ENCODE data around the gene COMTD1.

The COMTD1 gene

GRCh38 chr10:75235375-75236177 is at the start of gene COMTD1:
TSS of gene COMTD1 (minus strand) at chr10:75235957. CDS start at chr10:75235928, 29 bp downstream.
- DNase-seq (ENCODE audit: low read depth): peak; percentile 93

- no peak for DNase-seq (ENCODE audit: low read depth)
Measured at GRCh38 chr10:75283671-75284470, 48.1 kb upstream of the COMTD1 start.

- no peak for DNase-seq (ENCODE audit: low read depth)
Measured at GRCh38 chr10:75283078-75283670, 47.4 kb upstream of the COMTD1 start.

GRCh38 chr10:75281974-75282373 is 46.2 kb upstream of the COMTD1 start:
- DNase-seq (ENCODE audit: low read depth): no peak

GRCh38 chr10:75280236-75280635 is 44.5 kb upstream of the COMTD1 start:
- no peak for DNase-seq (ENCODE audit: low read depth)

GRCh38 chr10:75276069-75276872 is 40.5 kb upstream of the COMTD1 start:
- DNase-seq (ENCODE audit: low read depth): no peak

GRCh38 chr10:75272896-75273295 is 37.1 kb upstream of the COMTD1 start:
- DNase-seq (ENCODE audit: low read depth): no peak

- no peak for DNase-seq (ENCODE audit: low read depth)
Measured at GRCh38 chr10:75272094-75272493, 36.3 kb upstream of the COMTD1 start.

GRCh38 chr10:75269605-75270004 is 33.8 kb upstream of the COMTD1 start:
- DNase-seq (ENCODE audit: low read depth): no peak

- no peak for DNase-seq (ENCODE audit: low read depth)
Measured at GRCh38 chr10:75266945-75267344, 31.2 kb upstream of the COMTD1 start.

GRCh38 chr10:75265856-75266255 is 30.1 kb upstream of the COMTD1 start:
- DNase-seq (ENCODE audit: low read depth): no peak

- DNase-seq (ENCODE audit: low read depth): no peak
Measured at GRCh38 chr10:75263806-75264205, 28.0 kb upstream of the COMTD1 start.

- DNase-seq (ENCODE audit: low read depth): no peak
Measured at GRCh38 chr10:75261813-75262705, 26.3 kb upstream of the COMTD1 start.

- no peak for DNase-seq (ENCODE audit: low read depth)
Measured at GRCh38 chr10:75260990-75261389, 25.2 kb upstream of the COMTD1 start.

- DNase-seq (ENCODE audit: low read depth): no peak
Measured at GRCh38 chr10:75254739-75255138, 19.0 kb upstream of the COMTD1 start.

GRCh38 chr10:75253281-75254220 is 17.8 kb upstream of the COMTD1 start:
- DNase-seq (ENCODE audit: low read depth): no peak

- no peak for DNase-seq (ENCODE audit: low read depth)
Measured at GRCh38 chr10:75250934-75251333, 15.2 kb upstream of the COMTD1 start.

GRCh38 chr10:75247797-75248196 is 12.0 kb upstream of the COMTD1 start:
- no peak for DNase-seq (ENCODE audit: low read depth)

GRCh38 chr10:75246506-75246905 is 10.7 kb upstream of the COMTD1 start:
- DNase-seq (ENCODE audit: low read depth): no peak
